GM23338 (cell line): Measurements from ENCODE around the gene SPCS2. TPM values are rescaled to one million over a fixed set of nuclear protein-coding genes. Genes with fewer than 3 reads are reported as not detected.

Source experiments
- ATAC-seq: fragments of 200-7000 bp; cut with Tn5 transposase; 3 replicates; pipeline ENCODE4 v1.9.1; 2020
- DNase-seq: peaks from one replicate; pipeline ENCODE4 v3.0.0-alpha.2; 2015; ENCODE audit warnings: low spot score
- H2AFZ ChIP-seq: fragments of 200-600 bp; sonication (generic); 2 replicates; pipeline ENCODE4 v1.8.0; 2016; ENCODE audit warnings: antibody characterized with exemption, mild to moderate bottlenecking, moderate library complexity
- H3F3A ChIP-seq: fragments of 200-600 bp; sonication (generic); replicated peaks from 2 replicates; pipeline ENCODE4 v1.8.0; 2017; ENCODE audit warnings: antibody characterized with exemption, mixed run types, low read depth
- H3K27ac ChIP-seq: fragments of 200-600 bp; sonication (generic); 2 replicates; pipeline ENCODE4 v1.6.1; 2016; ENCODE audit warnings: low read depth
- H3K27me3 ChIP-seq: fragments of 200-600 bp; sonication (generic); 2 replicates; pipeline ENCODE4 v1.8.0; 2016; ENCODE audit warnings: mild to moderate bottlenecking, mixed run types, moderate library complexity; ENCODE audit not compliant: insufficient read depth
- H3K36me3 ChIP-seq: fragments of 200-600 bp; sonication (generic); 2 replicates; pipeline ENCODE4 v1.8.0; 2016; ENCODE audit warnings: mild to moderate bottlenecking; ENCODE audit not compliant: insufficient read depth
- H3K4me1 ChIP-seq: fragments of 200-600 bp; sonication (generic); 2 replicates; pipeline ENCODE4 v1.8.0; 2016; ENCODE audit warnings: mild to moderate bottlenecking, moderate library complexity; ENCODE audit not compliant: insufficient read depth
- H3K4me2 ChIP-seq: fragments of 200-600 bp; sonication (generic); 2 replicates; pipeline ENCODE4 v1.7.1; 2017; ENCODE audit warnings: mixed run types
- H3K4me3 ChIP-seq: fragments of 200-600 bp; sonication (generic); 2 replicates; pipeline ENCODE4 v1.6.1; 2016; ENCODE audit warnings: mixed run types
- H3K79me2 ChIP-seq: fragments of 200-600 bp; sonication (generic); replicated peaks from 2 replicates; pipeline ENCODE4 v1.8.0; 2017; ENCODE audit warnings: mild to moderate bottlenecking; ENCODE audit not compliant: insufficient read depth
- H3K9me2 ChIP-seq: fragments of 200-600 bp; sonication (generic); 2 replicates; pipeline ENCODE4 v1.8.0; 2017; ENCODE audit not compliant: insufficient read depth
- H4K20me1 ChIP-seq: fragments of 200-600 bp; sonication (generic); replicated peaks from 2 replicates; pipeline ENCODE4 v1.8.0; 2017; ENCODE audit warnings: mild to moderate bottlenecking; ENCODE audit not compliant: insufficient read depth
- H3K27ac Mint-ChIP-seq: 2 replicates; pipeline ENCODE4 v1.8.0; 2020; ENCODE audit warnings: inconsistent platforms, mild to moderate bottlenecking, moderate library complexity, mixed read lengths
- H3K27me3 Mint-ChIP-seq: 3 replicates; pipeline ENCODE4 v1.8.0; 2022; ENCODE audit warnings: low read depth, mild to moderate bottlenecking, moderate library complexity, mixed read lengths, inconsistent platforms; ENCODE audit not compliant: insufficient read depth, poor library complexity
- H3K36me3 Mint-ChIP-seq: 3 replicates; pipeline ENCODE4 v1.8.0; 2021; ENCODE audit warnings: low read depth, mild to moderate bottlenecking, inconsistent platforms, moderate library complexity, mixed read lengths
- H3K4me1 Mint-ChIP-seq: 3 replicates; pipeline ENCODE4 v1.8.0; 2020; ENCODE audit warnings: mild to moderate bottlenecking, inconsistent platforms, mixed read lengths
- H3K4me3 Mint-ChIP-seq: 3 replicates; pipeline ENCODE4 v1.8.0; 2021; ENCODE audit warnings: moderate library complexity, mild to moderate bottlenecking, inconsistent platforms, mixed read lengths
- H3K9me3 Mint-ChIP-seq: 3 replicates; pipeline ENCODE4 v1.8.0; 2020; ENCODE audit warnings: moderate library complexity, mild to moderate bottlenecking, inconsistent platforms, mixed read lengths
- CREB1 ChIP-seq: fragments of 250-450 bp; sonication (Bioruptor Pico); IDR thresholded peaks from 2 replicates; pipeline ENCODE4 v1.5.0; 2020; ENCODE audit warnings: low read depth, mild to moderate bottlenecking, moderate library complexity
- EZH2 ChIP-seq: fragments of 200-600 bp; sonication (generic); IDR thresholded peaks from one replicate; pipeline ENCODE4 v1.8.0; 2017; ENCODE audit warnings: antibody characterized with exemption, mild to moderate bottlenecking, low read depth; ENCODE audit not compliant: unreplicated experiment
- EZH2phosphoT487 ChIP-seq: fragments of 200-600 bp; sonication (generic); IDR thresholded peaks from one replicate; pipeline ENCODE4 v1.8.1; 2018; ENCODE audit warnings: antibody characterized with exemption; ENCODE audit not compliant: unreplicated experiment
- REST ChIP-seq: IDR thresholded peaks from one replicate; pipeline ENCODE4 v1.6.1; 2018; ENCODE audit warnings: antibody characterized with exemption; ENCODE audit not compliant: unreplicated experiment
- ZNF462 ChIP-seq: fragments of 250-450 bp; sonication (Bioruptor Pico); IDR thresholded peaks from 2 replicates; pipeline ENCODE4 v1.5.0; 2020; ENCODE audit warnings: mild to moderate bottlenecking, moderate library complexity
- polyA plus RNA-seq: library from polyadenylated mRNA; unstranded; fragments of >200 nt; fragmentation: Nextera tagmentation; extraction: Ambion mirVana; gene quantifications from 2 replicates; pipeline ENCODE4 v1.2.1, GENCODE V29; 2016
- total RNA-seq: library from RNA; depleted of rRNA; stranded (reverse); fragments of >200 nt; shearing (Covaris generic); gene quantifications from 2 replicates; pipeline ENCODE4 v1.2.3, GENCODE V29; 2014

Gene SPCS2
- total and polyA plus RNA-seq, 2 experiments from 2014 or later = 115 to 334 TPM

- H3K4me1 ChIP-seq = no peaks in the 10 kb centered on the region
- peaks cover 13% of the 10 kb centered on the region for H3K36me3 Mint-ChIP-seq
- no peak overlapping the region for H3K27ac Mint-ChIP-seq
- DNase-seq (no peak), ATAC-seq (no peak)
- no peak for TF ChIP-seq REST
- TF ChIP-seq ZNF462 (CRISPR knock-in tag) = no peak
- no peak for TF ChIP-seq EZH2phosphoT487
- no peak for TF ChIP-seq EZH2
- no peak for TF ChIP-seq CREB1 (CRISPR knock-in tag)
- H3K4me1 Mint-ChIP-seq = no peaks in the 10 kb centered on the region
- H3K9me2 ChIP-seq = no peaks in the 10 kb centered on the region
- no peaks in the 10 kb centered on the region for H3K27me3 ChIP-seq
- no peaks in the 10 kb centered on the region for H3K79me2 ChIP-seq
- no peak overlapping the region for H3K4me3 Mint-ChIP-seq
- peaks cover 13% of the 10 kb centered on the region for H3K9me3 Mint-ChIP-seq
- H3K4me3 ChIP-seq = no peak overlapping the region
- H2AFZ ChIP-seq = no peak overlapping the region
- H4K20me1 ChIP-seq = no peaks in the 10 kb centered on the region
- no peak overlapping the region for H3K4me2 ChIP-seq
- H3K27me3 Mint-ChIP-seq = peaks cover 3% of the 10 kb centered on the region
- no peaks in the 10 kb centered on the region for H3K36me3 ChIP-seq
- H3F3A ChIP-seq = no peaks in the 10 kb centered on the region
- no peak overlapping the region for H3K27ac ChIP-seq
Measured at GRCh38 chr11:75024764-75025211, 75.7 kb downstream of the SPCS2 start.
